CD4-positive, alpha-beta T cell (primary cell): ENCODE measurements around the gene B4GALT1. TPM values are rescaled to one million over a fixed set of nuclear protein-coding genes. Genes with fewer than 3 reads are reported as not detected.
"Not testable (repeated sequence)": the region's sequence is repeated elsewhere in the genome, so short reads cannot be mapped to it uniquely, and the experiment has no call there.

Source experiments
- ATAC-seq: fragments of 200-7000 bp; cut with Tn5 transposase; one replicate; pipeline ENCODE4 v1.10.0; 2022; ENCODE audit warnings: mild to moderate bottlenecking; ENCODE audit not compliant: poor library complexity
- CTCF ChIA-PET: fragments of 350-600 bp; sonication (Branson Sonifier 250); formaldehyde crosslinking; loops from one replicate; lab custom pipeline; 2021; ENCODE audit warnings: antibody characterized with exemption, inconsistent platforms; lab: Charles Lee
- POLR2A ChIA-PET: fragments of 350-600 bp; sonication (Branson Sonifier 250); formaldehyde crosslinking; loops from one replicate; lab custom pipeline; 2021; ENCODE audit warnings: antibody characterized with exemption, inconsistent platforms; lab: Charles Lee
- DNase-seq, 14 experiments: peaks; one replicate each; pipeline ENCODE4 v3.0.0-alpha.2; 2013 to 2020; ENCODE audit warnings: mixed read lengths in 2 of 14
- H3K27ac ChIP-seq, 2 donors: one replicate each; pipeline versions ENCODE4 v1.5.1 to v1.7.0; 2013; ENCODE audit warnings: low read length in 2 of 2, low read depth in 1 of 2, mild to moderate bottlenecking in 1 of 2
- H3K27me3 ChIP-seq, 2 experiments: 1 replicate in 1 of 2; 2 replicates in 1 of 2; pipeline versions ENCODE4 v1.6.1 to v1.7.0; 2013; ENCODE audit warnings: low read length in 2 of 2, control low read depth in 1 of 2, mild to moderate bottlenecking in 1 of 2, moderate library complexity in 1 of 2; ENCODE audit not compliant: insufficient read depth in 2 of 2, control insufficient read depth in 1 of 2
- H3K36me3 ChIP-seq: one replicate; pipeline ENCODE4 v1.6.1; 2013; ENCODE audit warnings: low read length, control low read depth; ENCODE audit not compliant: insufficient read depth
- H3K4me1 ChIP-seq: one replicate; pipeline ENCODE4 v1.6.1; 2013; ENCODE audit warnings: low read length, control low read depth; ENCODE audit not compliant: insufficient read depth
- H3K4me3 ChIP-seq: one replicate; pipeline ENCODE4 v1.5.1; 2013; ENCODE audit warnings: mild to moderate bottlenecking, low read length, moderate library complexity
- H3K9me3 ChIP-seq, 2 experiments: 1 replicate in 1 of 2; 2 replicates in 1 of 2; pipeline versions ENCODE4 v1.6.1 to v1.7.0; 2013; ENCODE audit warnings: low read length in 2 of 2, mild to moderate bottlenecking in 2 of 2, control low read depth in 1 of 2, moderate library complexity in 1 of 2; ENCODE audit not compliant: control insufficient read depth in 1 of 2, insufficient read depth in 1 of 2
- H3K27ac Mint-ChIP-seq: one replicate; pipeline ENCODE4 v1.8.0; 2020; ENCODE audit warnings: mixed read lengths
- H3K27me3 Mint-ChIP-seq: one replicate; pipeline ENCODE4 v1.8.0; 2021; ENCODE audit warnings: mixed read lengths
- H3K36me3 Mint-ChIP-seq: one replicate; pipeline ENCODE4 v1.8.0; 2021; ENCODE audit warnings: low read depth, mixed read lengths
- H3K4me1 Mint-ChIP-seq: one replicate; pipeline ENCODE4 v1.8.0; 2021; ENCODE audit warnings: low read depth, mixed read lengths
- H3K4me3 Mint-ChIP-seq: one replicate; pipeline ENCODE4 v1.8.0; 2020; ENCODE audit warnings: mild to moderate bottlenecking, mixed read lengths
- H3K9me3 Mint-ChIP-seq: one replicate; pipeline ENCODE4 v1.8.0; 2020; ENCODE audit warnings: mixed read lengths
- intact Hi-C, 2 experiments: fragments of 100-400 bp; cut with DNase I in 1 of 2; cut with micrococcal nuclease in 1 of 2; formaldehyde crosslinking; loops; one replicate each; pipeline versions ENCODE4 v1.15.1 to v1.9.0; 2023 to 2025; cut with DNase I, micrococcal nuclease
- total RNA-seq, 174 experiments: library from RNA in 2 of 174; stranded (reverse) in 2 of 174; gene quantifications; one replicate each; pipeline ENCODE4 v1.2.3 and lab custom pipeline; 2021 to 2026
- TF ChIP-seq, protein P1 (sequence below): fragments of 200-600 bp; IDR thresholded peaks from one replicate; pipeline ENCODE4 v1.8.0; 2022; ENCODE audit warnings: antibody characterized with exemption, mild to moderate bottlenecking

B4GALT1 gene
- total RNA-seq, 2 experiments from 2014 or later: 74.7 to 77.0 TPM

DNA sequence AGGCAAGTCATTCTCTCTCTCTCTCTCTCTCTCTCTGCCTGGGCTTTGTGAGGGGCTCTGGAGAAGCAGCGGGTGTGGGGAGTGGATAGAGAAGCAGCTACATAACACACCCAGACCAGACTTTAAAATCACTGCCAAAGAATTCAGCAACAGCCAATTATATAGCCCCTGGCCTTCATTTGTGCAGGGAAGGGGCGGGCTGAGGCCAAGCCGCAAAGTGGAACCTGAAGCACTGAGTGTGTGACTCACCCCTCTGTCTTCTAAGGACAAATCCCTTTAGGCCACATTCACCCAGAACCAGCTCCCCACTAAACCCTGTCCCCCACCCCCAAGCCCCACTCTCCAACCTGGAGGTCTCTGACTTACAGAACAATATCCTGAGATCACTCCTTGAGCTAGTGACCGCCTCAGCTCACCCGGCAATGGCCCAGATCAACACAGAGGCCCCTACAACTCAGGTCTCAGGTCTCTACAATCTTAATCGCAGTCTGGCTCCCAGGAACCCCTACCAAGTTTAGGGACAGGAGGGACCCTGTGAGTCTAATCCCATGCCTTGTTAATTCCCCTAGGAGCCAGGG, 6.0 kb downstream of the B4GALT1 start:
- no peaks in the 10 kb centered on the region for H3K9me3 ChIP-seq
- H3K4me3 ChIP-seq: peak overlapping the region; percentile 3
- ChIA-PET POLR2A (interaction anchor here (0.9 to 2.9 kb wide), 4 partner anchors 10 to 20 kb away, joined by 3 to 13 read pairs (median 7); no protein-coding TSS in a partner anchor), CTCF (interaction anchor here (1.4 kb wide), 1 partner anchor 9 kb away, joined by 7 read pairs; no protein-coding TSS in a partner anchor)
- DNase-seq: peak in 11 of 14 experiments; percentile 32 to 76 (median 48)
- H3K27ac Mint-ChIP-seq: peak overlapping the region; percentile 97
- no peaks in the 10 kb centered on the region for H3K36me3 ChIP-seq
- peaks cover 91% of the 10 kb centered on the region for H3K4me1 ChIP-seq
- no peaks in the 10 kb centered on the region for H3K27me3 ChIP-seq
- intact Hi-C loops: loop anchor here (10.0 kb wide), 3 partner anchors 46 to 606 kb away; partner anchors contain the start of genes NOL6 (in 1 of the 2), SMIM27 (in 1 of the 2) and TOPORS (in 1 of the 2)
- no peaks in the 10 kb centered on the region for H3K36me3 Mint-ChIP-seq
- H3K4me1 Mint-ChIP-seq: peaks cover 83% of the 10 kb centered on the region
- H3K27me3 Mint-ChIP-seq: no peaks in the 10 kb centered on the region
- TF ChIP-seq, protein P1, sequence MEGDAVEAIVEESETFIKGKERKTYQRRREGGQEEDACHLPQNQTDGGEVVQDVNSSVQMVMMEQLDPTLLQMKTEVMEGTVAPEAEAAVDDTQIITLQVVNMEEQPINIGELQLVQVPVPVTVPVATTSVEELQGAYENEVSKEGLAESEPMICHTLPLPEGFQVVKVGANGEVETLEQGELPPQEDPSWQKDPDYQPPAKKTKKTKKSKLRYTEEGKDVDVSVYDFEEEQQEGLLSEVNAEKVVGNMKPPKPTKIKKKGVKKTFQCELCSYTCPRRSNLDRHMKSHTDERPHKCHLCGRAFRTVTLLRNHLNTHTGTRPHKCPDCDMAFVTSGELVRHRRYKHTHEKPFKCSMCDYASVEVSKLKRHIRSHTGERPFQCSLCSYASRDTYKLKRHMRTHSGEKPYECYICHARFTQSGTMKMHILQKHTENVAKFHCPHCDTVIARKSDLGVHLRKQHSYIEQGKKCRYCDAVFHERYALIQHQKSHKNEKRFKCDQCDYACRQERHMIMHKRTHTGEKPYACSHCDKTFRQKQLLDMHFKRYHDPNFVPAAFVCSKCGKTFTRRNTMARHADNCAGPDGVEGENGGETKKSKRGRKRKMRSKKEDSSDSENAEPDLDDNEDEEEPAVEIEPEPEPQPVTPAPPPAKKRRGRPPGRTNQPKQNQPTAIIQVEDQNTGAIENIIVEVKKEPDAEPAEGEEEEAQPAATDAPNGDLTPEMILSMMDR: no peak
- H3K27ac ChIP-seq: peak overlapping the region; percentile 76 to 94
- peak overlapping the region; percentile 74 for H3K4me3 Mint-ChIP-seq
- H3K9me3 Mint-ChIP-seq: no peaks in the 10 kb centered on the region
- ATAC-seq: peak; percentile 28

DNA sequence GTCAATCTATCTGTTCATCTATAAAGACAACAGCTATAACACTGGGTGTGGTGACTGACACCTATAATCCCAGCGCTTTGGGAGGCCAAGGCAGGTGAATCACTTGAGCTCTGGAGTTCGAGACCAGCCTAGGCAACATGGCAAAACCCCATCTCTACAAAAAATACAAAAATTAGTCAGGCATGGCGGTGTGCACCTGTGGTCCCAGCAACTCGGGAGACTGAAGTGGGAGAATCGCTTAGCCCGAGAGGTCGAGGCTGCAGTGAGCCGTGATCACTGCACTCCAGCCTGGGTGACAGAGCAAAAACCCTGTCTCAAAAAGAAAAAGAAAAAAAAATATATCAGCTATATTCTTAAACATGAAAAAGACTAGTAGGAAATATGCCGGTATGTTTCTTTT, 6.7 kb downstream of the B4GALT1 start:
- H3K4me3 ChIP-seq: not testable (repeated sequence)
- POLR2A ChIA-PET: interaction anchor here (0.9 to 2.9 kb wide), 5 partner anchors 9 to 19 kb away, joined by 3 to 13 read pairs (median 4); no protein-coding TSS in a partner anchor

DNA sequence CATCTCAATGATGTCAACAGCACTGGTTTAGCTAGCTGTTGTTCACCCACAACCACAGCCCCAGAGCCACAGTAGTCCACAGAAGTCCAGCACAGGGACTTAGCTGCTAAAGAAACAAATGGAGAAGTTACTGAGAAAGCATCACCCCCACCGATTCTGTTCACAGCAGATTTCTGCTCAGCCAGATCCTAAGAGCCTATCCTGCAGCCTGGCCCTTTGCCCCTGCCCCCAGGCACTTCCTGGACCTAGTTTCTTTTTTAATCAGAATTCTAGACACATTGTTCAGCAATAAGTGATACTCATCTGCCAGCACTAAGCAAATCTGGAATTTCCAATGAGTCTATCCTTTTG, 7.4 kb downstream of the B4GALT1 start:
- no peaks in the 10 kb centered on the region for H3K36me3 ChIP-seq
- no peaks in the 10 kb centered on the region for H3K27me3 ChIP-seq
- TF ChIP-seq, protein P1: no peak
- Mint-ChIP-seq H3K27me3 (no peaks in the 10 kb centered on the region), H3K4me3 (peak overlapping the region; percentile 78), H3K36me3 (no peaks in the 10 kb centered on the region), H3K9me3 (no peaks in the 10 kb centered on the region), H3K4me1 (peaks cover 84% of the 10 kb centered on the region), H3K27ac (peak overlapping the region; percentile 97)
- H3K4me3 ChIP-seq: peak overlapping the region; percentile 29
- intact Hi-C loops: loop anchor here (2.0 to 10.0 kb wide), 5 partner anchors 17 to 605 kb away; partner anchors contain the start of genes NOL6 (in 1 of the 2), SMIM27 (in 1 of the 2) and TOPORS (in 1 of the 2)
- ChIA-PET POLR2A (interaction anchor here (0.9 to 2.9 kb wide), 6 partner anchors 8 to 131 kb away, joined by 3 to 13 read pairs (median 5); partner anchors contain the start of gene NFX1), CTCF (interaction anchor here (1.4 kb wide), 1 partner anchor 11 kb away, joined by 5 read pairs; no protein-coding TSS in a partner anchor)
- H3K27ac ChIP-seq: peak overlapping the region; percentile 76 to 94
- peaks cover 92% of the 10 kb centered on the region for H3K4me1 ChIP-seq
- peak in 9 of 14 experiments; percentile 34 to 86 (median 56) for DNase-seq
- no peaks in the 10 kb centered on the region for H3K9me3 ChIP-seq
- peak; percentile 67 for ATAC-seq

More for the DNA sequence above, 6.7 kb downstream of the B4GALT1 start:
- Histone ChIP-seq H3K4me1 (peaks cover 92% of the 10 kb centered on the region), H3K27ac (peak overlapping the region; percentile 76 to 94)
- Mint-ChIP-seq H3K4me1 (peaks cover 83% of the 10 kb centered on the region), H3K27ac (peak overlapping the region; percentile 97), H3K4me3 (peak overlapping the region; percentile 78)
- H3K27me3 Mint-ChIP-seq, H3K27me3 ChIP-seq, H3K36me3 ChIP-seq, ATAC-seq, H3K9me3 Mint-ChIP-seq, H3K36me3 Mint-ChIP-seq, DNase-seq, H3K9me3 ChIP-seq: not testable (repeated sequence)
- intact Hi-C loops: loop anchor here (10.0 kb wide), 3 partner anchors 46 to 606 kb away; partner anchors contain the start of genes NOL6 (in 1 of the 2), SMIM27 (in 1 of the 2) and TOPORS (in 1 of the 2)
- CTCF ChIA-PET: interaction anchor here (1.4 kb wide), 1 partner anchor 10 kb away, joined by 5 read pairs; no protein-coding TSS in a partner anchor
